ENCODE results near the gene FREM3.

- no peak for TF ChIP-seq CTCF (IDR thresholded peaks at IDR 0.05)
- TF ChIP-seq POLR2A (IDR thresholded peaks at IDR 0.05): no peak
Measured at GRCh38 chr4:143634763-143635162, 65.7 kb downstream of the FREM3 start.

Data from uterus (tissue), 2 donors.